Measurements from ENCODE around the gene TMEM266.

DNA sequence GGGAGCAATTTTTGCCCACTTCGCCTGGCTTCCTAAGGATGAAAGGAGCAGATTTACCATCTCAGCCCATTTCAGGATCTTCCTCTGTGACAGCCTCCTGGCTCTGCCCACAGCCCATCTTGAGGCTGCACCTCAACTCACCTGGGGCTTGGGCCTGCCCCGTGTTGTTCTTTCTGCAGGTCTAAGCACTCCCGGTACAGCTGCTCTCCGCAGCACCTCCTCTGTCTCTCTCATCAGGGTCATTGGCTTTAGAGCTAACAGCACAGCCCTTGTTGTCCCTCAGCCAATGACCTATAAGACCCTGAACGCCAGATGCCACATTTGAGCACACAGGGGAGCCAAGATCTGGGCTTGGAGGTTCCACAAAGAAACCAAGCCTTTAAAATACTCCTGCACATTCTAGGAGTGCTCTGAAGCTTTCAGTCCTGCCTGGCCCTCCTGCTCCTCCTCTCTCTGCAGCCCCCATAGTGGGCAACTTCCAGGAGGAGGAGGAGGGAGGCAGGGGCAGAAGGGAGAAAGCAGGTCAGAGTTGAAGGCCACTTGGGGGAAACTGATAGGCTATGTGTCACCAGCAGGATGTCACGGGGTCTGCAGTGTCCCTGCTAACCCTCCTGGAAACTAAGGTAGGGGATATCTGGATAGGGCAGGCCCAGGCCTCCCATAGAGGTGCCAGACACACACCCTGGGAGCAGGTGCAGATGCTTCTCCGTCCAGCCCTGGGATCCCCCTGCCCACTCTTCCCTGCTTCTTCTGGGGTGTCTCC lies 135.9 kb downstream of the TMEM266 start:
- TF ChIP-seq, protein P1, sequence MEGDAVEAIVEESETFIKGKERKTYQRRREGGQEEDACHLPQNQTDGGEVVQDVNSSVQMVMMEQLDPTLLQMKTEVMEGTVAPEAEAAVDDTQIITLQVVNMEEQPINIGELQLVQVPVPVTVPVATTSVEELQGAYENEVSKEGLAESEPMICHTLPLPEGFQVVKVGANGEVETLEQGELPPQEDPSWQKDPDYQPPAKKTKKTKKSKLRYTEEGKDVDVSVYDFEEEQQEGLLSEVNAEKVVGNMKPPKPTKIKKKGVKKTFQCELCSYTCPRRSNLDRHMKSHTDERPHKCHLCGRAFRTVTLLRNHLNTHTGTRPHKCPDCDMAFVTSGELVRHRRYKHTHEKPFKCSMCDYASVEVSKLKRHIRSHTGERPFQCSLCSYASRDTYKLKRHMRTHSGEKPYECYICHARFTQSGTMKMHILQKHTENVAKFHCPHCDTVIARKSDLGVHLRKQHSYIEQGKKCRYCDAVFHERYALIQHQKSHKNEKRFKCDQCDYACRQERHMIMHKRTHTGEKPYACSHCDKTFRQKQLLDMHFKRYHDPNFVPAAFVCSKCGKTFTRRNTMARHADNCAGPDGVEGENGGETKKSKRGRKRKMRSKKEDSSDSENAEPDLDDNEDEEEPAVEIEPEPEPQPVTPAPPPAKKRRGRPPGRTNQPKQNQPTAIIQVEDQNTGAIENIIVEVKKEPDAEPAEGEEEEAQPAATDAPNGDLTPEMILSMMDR (conservative IDR thresholded peaks at IDR 0.05; ENCODE audit: low read depth, low read length) = no peak
- no peak for TF ChIP-seq EZH2 (IDR thresholded peaks at IDR 0.05; ENCODE audit: low read length, unreplicated experiment)
- no peak for TF ChIP-seq EZH2phosphoT487 (IDR thresholded peaks at IDR 0.05; ENCODE audit: borderline replicate concordance, low read length)
